HL-60 (cell line): ENCODE results near the gene IPO11.

Source experiments
- DNase-seq, 2 experiments: peaks; one replicate each; pipeline ENCODE4 v3.0.0-alpha.2; 2010 to 2020; ENCODE audit warnings: low read depth in 1 of 2, low spot score in 1 of 2
- H3K27ac ChIP-seq: fragments of 250-450 bp; sonication (Bioruptor Pico); replicated peaks from 2 replicates; pipeline ENCODE4 v1.5.1; 2020; ENCODE audit warnings: mild to moderate bottlenecking, moderate library complexity
- H3K27me3 ChIP-seq: fragments of 250-450 bp; sonication (Bioruptor Pico); 2 replicates; pipeline ENCODE4 v1.5.1; 2021; ENCODE audit warnings: mild to moderate bottlenecking, moderate library complexity; ENCODE audit not compliant: insufficient read depth, poor library complexity, severe bottlenecking
- H3K4me3 ChIP-seq: replicated peaks from 2 replicates; pipeline ENCODE4 v1.5.1; 2011; ENCODE audit warnings: mild to moderate bottlenecking, control low read depth, low read length; ENCODE audit not compliant: insufficient read depth
- CTCF ChIP-seq: IDR thresholded peaks from one replicate; pipeline ENCODE4 v1.5.1; 2011; ENCODE audit warnings: low read length, control low read depth, inconsistent platforms; ENCODE audit not compliant: insufficient read depth
- GABPA ChIP-seq: IDR thresholded peaks from 2 replicates; pipeline ENCODE4 v1.6.1; 2012; ENCODE audit warnings: low read depth
- POLR2AphosphoS5 ChIP-seq: IDR thresholded peaks from 2 replicates; pipeline ENCODE4 v1.6.1; 2012; ENCODE audit warnings: low read depth
- REST ChIP-seq: IDR thresholded peaks from 2 replicates; pipeline ENCODE4 v1.6.1; 2012; ENCODE audit warnings: low read depth; ENCODE audit not compliant: insufficient replicate concordance
- SPI1 ChIP-seq: IDR thresholded peaks from 2 replicates; pipeline ENCODE4 v1.6.1; 2012; ENCODE audit warnings: low read depth, mild to moderate bottlenecking, borderline replicate concordance

IPO11 gene

DNA sequence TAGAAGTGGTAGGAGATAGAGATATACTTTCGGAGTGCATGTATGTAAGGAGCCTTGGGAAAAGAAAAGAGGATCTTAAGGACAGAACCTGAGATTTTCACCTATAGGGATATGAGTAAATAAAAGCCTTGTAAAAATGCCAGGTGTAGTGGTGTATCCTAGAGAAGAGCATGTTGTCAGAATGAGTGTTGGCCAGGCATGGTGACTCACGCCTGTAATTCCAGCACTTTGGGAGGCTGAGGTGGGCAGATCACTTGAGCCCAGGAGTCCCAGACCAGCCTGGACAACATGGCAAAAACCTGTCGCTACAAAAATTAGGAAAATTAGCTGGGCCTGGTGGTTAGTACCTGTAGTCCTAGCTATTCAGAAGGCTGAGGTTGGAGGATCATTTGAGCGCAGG lies 76.0 kb downstream of the IPO11 start:
- DNase-seq = no peak
- no peak for TF ChIP-seq GABPA
- TF ChIP-seq SPI1 = no peak
- H3K27ac ChIP-seq = no peak overlapping the region
- H3K4me3 ChIP-seq = no peak overlapping the region
- H3K27me3 ChIP-seq = no peaks in the 10 kb centered on the region

- no peaks in the 10 kb centered on the region for H3K27me3 ChIP-seq
- H3K27ac ChIP-seq = no peak overlapping the region
- TF ChIP-seq SPI1 (no peak), POLR2AphosphoS5 (no peak), GABPA (no peak), REST (no peak), CTCF (no peak)
- no peak overlapping the region for H3K4me3 ChIP-seq
- DNase-seq = no peak
These were observed 76.9 kb downstream of the IPO11 start for GRCh38 chr5:62489471-62489870.

GRCh38 chr5:62494772-62495171 lies 82.2 kb downstream of the IPO11 start:
- no peak overlapping the region for H3K4me3 ChIP-seq
- no peak overlapping the region for H3K27ac ChIP-seq
- no peaks in the 10 kb centered on the region for H3K27me3 ChIP-seq
- DNase-seq = no peak
- 0 out of 2 replicates have a peak, but pooled peaks have one; percentile 4 for TF ChIP-seq SPI1
- no peak for TF ChIP-seq POLR2AphosphoS5
- no peak for TF ChIP-seq CTCF
- no peak for TF ChIP-seq GABPA
- TF ChIP-seq REST = no peak

DNA sequence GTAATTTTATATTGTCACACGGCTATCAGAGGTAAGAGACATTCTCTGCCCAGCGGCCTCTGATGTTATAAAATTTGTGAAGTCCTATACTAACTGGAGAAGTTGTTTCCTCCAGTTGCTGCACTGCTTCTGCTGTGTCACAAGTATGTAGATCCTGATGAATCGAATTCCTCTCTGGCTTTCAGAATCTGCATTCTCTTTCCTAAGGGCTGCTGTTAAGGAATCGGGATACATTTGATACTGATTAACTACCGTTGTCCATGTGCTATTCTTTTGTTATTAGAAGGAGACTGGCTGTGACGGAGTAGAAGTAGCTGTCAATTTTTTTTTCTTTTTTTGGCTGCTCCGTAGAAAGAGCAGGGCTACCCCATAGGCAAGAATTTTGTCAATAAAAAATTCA lies 84.3 kb downstream of the IPO11 start:
- Histone ChIP-seq H3K4me3 (no peak overlapping the region), H3K27me3 (no peaks in the 10 kb centered on the region), H3K27ac (no peak overlapping the region)
- no peak for DNase-seq
- TF ChIP-seq GABPA (no peak), POLR2AphosphoS5 (no peak), REST (no peak), CTCF (no peak), SPI1 (no peak)
